Medulla oblongata (tissue), 1 donor: ENCODE measurements around the gene TMEM187.

Experiments used
- DNase-seq: peaks from one replicate; pipeline ENCODE4 v3.0.0-alpha.2; 2015; ENCODE audit errors: extremely low spot score

Gene TMEM187

DNA sequence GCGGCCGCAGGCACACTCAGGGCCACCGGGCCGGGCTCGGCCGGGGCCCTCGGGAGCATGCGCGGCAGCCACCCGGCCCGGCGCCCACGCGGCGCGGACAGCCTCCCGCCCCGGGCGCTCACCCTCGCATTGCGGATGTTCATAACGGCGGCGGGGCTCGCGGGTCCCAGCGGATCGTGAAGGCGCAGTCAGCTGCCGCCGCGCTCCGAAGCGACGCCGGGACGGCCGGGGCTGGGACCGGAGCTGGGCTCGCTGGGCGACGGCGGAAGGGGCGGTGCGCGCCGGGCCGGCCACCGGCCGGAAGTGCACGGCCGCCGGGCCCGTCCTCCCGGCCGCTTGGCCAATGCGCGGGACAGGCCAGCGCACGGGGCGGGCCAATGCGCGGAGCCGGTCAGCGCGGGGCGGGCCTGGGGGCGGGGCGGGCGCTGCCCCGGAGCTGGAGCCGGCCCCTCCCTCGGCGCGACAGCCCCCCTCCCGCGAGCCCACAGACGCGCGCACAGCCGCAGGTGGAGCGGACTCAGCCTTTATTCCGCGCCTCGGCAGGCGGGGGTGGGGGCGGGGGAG, 37.7 kb upstream of the TMEM187 start, which contains the start of gene NAA10:
NAA10 (minus strand) TSS at position 276 of the 564 bp plus-strand sequence; CDS start at position 143, 133 bp downstream.
- peak; percentile 58 for DNase-seq

DNA sequence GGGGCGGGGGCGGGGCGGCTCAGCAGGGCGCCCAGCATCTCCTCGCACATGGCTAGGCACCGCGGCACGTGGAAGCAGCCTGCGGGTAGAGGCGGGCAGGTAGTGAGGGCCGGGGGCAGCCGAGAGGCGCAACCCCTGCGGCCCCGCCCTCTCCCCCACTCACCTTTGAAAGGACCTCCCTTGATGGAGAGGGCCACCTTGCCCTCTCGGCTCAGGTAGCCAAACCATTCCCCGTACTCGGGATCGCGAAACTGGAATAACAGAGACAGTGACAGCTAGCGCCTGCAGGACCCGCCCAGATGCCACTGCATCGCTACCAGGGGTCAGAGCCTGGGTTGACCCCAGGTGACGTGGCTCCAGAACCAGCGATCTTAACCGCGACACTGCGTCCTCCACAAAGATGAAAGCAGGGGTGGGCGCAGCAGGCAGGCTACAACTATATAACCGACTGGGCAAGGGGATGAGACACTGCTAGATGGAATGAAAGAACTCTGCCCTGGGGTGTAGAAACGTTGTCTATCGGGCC, 37.2 kb upstream of the TMEM187 start:
- no peak for DNase-seq

DNA sequence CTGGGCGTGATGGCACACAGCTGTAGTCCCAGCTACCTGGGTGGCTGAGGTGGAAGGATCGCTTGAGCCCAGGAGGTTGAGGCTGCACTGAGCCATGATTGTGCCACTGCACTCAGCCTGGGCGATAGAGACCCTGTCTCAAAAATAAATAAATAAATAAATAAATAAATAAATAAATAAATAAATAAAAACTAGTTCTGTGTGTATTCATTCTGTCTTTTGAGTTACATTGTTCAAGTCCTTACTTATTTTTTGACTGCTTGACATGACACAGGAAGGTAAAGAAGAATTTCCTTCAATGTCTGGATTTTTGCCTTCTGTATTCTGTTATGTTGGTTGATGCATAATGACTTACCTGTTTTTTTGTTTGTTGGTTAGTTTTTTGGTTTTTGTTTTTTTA, 35.5 kb upstream of the TMEM187 start:
- DNase-seq, result no peak

DNA sequence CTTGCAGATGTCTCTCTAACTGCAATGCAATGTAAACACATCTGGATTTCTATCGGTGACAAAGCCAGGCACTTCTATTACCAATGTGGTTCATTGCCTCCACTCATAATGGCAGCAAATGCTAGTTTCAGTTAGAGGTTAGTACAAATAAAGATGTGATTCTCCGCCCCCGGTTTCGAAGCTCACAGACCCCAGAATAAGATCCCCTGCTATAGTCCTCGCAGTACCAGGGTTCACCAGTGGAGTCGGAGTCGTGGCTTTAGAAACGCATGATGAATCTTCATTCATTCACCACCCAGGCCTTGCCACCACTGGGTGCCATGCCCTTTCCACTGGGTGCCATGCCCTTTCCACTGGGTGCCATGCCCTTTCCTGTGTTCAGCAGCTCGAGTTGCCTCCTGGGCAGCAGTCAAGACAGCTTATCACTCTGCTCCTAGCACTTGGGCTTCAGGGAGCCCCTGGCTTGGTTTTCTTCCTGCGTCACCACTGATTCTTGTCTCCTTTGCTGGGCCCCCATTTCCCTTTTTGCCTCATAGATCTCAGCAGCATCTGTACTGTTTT, 34.2 kb upstream of the TMEM187 start:
- DNase-seq, result no peak

DNA sequence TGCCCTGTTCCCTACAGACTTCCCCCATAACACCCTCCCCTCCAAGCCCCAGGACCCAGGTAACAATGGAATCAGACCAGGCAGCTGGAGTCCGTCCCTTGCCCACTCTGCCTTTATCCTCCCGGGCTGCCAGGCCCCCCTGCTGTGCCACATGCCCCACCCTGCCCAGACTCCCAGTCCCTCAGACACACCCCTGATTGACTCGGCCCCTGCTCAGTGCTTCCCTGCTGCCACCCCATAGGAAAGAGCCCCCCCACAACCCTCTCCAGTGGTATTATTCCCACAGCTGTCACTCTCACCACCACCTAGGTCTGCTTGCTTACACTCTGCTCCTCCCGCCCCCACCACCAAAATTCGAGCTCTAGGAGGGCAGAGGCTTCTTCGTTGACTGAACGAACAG, 33.0 kb upstream of the TMEM187 start:
- DNase-seq, result no peak

DNA sequence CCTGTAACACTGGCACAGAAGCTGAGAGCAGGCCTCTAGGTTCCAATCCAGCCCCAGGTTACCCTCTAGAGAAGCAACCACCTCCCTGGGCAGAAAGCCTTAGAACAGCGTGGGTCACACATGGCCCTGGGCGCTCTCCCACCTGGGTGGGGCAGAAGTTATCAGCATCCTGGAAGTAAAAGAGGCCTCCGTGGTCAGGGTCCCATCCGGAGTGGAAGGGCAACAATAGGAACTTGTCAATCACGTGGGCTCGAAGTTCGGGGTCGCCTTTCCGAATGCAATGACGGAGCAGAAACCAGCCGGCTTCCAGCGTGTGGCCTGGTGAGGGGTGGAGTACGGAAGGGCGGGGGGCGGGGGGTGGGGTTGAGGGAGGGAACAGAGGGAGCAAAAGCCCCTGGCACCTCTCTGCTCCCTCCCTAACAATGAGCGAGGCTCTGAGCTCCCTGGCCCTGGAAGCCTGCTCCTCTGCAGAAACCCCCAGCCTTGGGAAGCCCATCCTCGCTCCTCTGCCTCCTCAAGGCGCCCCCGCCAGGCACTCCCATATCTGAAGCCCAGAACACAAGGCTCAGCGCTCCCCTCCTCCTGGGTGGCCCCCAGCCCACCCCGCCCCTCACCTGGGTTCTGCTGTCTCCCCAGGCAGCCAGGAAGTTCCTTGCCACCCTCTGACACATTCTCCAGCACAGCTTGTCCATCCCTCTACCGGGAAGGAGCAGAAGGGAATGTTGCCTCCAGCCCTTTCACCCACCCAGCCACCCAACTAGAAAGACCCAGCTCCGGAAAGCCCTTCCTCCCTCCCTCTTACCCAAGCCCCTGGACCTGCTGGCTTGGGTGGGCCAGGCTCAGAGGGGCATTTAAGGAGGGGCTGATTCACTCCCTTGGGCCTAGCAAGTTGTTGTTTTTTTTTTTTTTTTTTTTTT, 31.0 kb upstream of the TMEM187 start:
- DNase-seq, result no peak

DNA sequence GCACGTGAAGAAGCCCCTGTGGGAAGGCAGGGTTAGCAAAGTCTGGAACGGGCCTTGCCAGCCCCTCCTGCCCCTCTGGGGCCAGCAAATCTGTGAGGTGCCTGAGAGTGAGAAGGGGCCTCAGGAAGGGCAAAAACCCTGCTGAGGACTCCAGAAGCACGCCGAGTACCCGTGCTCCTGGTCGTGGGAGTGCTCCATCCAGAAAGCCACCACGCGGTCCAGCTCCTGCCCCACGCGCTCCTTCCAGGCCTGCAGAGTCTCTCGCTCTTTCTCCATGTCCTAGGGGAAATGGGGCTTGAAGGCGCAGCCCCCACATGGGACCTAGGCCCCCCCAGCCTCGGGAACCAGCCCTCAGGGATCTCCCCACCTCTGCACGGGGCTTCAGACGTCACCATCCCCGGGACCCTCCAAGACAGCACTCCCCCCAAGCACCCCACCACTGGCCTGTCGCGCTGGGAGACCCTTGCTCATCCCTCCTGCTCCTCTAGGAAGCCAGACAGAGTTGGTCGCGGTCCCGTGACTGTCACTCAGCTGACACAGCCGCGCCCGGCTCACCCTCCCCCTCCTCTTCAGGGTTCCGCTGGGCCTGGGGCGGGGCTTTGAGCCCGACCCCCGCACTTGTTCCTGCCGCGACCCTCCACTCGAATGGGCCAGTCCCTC, 28.3 kb upstream of the TMEM187 start, which contains the start of gene RENBP:
RENBP (minus strand) TSS at position 504 of the 660 bp plus-strand sequence; CDS start at position 471, 33 bp downstream.
- peak; percentile 59 for DNase-seq

DNA sequence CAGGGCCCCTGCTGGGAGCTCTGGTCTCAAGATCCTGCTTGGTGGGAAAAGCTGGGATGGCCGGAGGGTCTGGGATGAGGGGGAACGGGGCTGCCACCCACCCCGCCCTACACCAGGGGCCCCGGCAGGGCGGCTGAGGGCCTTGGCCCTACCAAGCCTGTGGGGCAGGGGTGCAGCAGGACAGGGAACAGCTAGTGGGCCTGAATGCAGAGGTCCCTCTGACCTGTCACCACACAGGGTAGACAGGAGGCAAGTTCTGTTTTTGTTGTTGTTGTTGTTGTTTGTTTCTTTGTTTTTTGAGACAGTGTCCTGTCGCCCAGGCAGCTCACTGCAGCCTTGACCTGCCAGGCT, 27.8 kb upstream of the TMEM187 start:
- DNase-seq, result no peak

DNA sequence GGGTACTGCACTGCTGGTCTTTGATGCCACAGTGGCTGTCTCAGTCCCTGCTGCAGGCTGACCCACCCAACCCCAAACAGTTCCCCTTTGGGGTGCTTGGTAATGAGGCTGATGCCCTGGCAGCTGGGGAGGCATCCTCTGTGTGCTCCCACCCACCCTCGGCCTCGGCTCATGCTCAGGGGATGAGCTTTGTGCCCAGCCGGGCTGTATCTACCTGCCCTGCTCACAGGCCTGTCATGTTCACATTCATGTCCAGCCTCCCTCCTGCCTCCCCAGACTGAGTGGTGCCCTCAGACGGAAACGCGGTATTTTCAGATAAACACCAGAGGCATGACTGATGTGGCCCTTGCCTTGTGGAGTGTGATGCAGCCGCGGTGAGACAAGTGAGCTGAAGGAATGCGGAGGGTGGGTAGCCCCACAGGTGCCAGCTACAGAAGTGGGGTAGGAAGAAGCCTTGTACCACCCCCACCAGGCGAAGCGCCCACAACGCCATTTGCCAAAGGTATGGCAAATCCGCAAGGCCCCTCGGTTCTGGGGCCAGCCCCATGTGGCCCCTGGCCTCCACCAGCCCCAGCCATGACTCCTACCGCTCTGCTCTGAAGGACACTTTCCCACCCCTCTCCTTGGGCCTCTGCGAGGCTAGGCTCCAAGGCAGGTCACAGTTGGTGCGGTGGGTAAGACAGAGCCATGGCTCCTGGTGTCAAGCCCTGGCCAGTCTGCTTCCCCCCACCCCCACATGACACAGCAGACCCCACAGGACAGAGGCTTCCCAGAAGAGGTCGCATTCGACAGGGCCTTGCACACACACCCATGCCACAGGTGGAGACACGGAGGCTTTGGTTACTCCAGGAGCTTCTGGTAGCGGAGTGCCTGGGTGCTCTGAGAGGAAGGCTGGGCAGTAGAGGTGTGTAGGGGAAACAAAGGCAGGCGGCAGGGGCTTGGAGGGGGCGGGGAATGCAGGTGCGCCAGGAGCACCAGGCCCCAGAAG, 26.3 kb upstream of the TMEM187 start:
- DNase-seq, result no peak

DNA sequence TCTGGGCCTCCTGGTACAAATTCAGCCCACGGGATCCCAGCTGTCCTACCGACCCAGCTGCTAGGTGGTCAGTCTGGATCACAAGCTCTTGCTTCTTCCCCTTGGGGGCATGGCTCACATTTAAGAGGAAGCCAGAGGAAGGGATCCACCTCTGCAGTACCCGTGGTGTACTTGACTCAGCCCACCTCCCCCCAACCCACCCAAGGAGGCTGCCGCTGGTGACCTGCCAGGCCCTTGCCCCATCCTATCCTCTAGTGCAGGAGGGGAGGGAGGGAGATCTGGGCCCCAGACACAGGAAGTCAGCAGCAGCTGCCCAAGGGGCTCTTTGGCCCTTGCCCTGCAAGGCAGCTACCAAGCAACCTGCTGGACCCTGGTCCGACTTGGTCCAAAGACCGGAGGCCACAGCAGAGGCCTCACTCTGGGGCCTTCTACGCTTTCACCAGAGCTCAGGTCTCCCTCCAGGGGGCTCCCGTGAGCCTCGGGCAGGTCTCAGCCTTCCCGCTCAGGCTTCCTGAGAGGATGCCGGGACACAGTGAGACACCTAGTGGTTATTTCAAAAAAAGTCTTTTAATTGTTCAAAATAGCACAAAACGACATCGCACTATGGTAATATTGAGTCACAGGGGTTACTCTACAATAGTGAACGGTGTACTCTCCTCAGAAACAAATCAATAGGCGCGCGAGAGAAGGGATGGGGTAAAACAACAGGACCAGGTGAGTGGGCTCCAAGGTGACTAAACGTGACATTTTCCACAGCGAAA, 25.4 kb upstream of the TMEM187 start:
- peak; percentile 75 for DNase-seq

DNA sequence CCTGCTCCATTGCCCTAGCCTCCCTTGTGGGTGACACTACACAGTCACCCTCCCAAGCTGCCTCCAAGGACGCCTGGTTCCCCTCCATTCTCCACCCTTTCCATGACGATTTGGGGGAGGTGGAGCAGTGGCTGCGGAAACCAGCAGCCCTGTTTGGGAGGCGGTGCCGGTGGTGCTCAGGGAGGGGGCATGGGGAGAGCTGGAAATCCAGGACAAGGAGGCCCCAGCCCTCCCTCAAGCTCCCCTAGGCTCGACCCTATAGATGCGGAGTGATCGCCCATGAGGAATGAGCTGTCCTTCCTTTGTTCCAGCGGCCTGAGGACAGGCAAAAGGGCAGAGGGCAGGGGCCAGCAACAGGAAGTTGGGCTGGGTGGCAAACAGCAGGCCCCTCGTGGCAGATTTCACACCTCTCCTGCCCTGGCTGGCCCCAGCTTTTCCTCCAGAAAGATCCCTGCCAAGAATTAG, 24.5 kb upstream of the TMEM187 start:
- DNase-seq, result no peak

DNA sequence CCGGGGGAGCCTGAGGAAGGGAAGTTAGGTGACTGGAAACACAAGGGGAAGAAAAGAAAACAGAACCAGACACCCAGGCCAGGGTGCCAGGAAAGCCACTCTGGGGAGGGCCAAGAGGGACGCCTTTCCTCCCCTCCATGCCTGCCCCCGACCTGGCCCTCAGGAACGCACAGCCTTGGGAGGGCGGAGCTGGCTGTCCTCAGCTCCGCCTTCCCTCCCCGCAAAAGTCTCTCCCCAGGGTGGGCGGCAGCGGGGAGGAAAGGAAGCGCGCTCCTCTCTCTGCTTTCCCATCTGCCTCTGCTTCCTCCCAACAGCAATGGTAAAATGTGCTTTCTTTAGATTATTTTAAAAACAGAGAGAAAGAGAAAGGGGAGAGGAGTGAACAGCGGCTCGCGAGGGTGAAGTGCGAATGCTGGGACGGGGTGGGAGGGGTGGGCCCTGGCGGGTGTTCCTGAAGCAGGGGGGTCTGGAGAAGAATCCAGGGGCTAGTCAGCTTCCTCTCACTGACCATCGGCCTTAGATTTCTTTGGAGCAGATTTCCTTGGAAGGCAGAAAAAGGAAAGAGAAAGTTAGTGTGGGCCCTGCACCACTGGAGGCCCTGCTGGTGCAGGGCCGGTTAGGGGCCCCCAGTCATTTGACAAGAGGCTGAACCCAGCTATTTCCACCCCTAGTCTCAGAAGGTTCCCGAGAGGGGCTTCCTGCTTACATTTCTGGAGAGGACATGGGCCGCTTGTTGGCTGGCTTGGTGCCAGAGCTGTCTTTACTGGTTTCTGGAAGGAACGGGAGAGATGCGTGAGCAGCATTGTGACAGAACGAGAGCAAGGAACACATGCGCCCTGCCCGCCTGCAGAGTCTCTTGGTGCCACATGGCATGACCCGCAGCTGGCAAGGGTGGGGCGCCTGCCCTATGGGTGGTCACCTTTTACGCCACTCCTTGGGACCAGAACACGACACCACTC, 23.4 kb upstream of the TMEM187 start:
- no peak for DNase-seq

DNA sequence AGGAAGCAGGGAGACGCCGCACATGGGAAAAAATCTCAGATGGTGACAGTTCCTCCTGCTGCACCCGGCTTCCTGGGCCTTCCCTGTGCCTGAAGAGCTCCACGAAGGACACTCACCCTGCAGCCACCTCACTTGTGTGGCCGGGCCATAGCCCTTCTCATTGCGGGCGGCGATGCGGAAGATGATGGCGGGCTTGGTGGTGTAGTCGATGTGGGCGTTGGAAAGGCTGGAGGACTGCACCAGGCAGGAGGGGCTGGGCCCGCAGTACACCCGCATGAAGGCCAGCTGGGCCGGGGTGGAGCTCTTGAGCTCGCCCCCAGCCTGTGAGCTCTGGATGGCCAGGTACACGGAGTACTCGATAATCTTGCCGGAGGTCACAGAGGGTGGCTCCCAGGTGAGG, 22.4 kb upstream of the TMEM187 start:
- no peak for DNase-seq

DNA sequence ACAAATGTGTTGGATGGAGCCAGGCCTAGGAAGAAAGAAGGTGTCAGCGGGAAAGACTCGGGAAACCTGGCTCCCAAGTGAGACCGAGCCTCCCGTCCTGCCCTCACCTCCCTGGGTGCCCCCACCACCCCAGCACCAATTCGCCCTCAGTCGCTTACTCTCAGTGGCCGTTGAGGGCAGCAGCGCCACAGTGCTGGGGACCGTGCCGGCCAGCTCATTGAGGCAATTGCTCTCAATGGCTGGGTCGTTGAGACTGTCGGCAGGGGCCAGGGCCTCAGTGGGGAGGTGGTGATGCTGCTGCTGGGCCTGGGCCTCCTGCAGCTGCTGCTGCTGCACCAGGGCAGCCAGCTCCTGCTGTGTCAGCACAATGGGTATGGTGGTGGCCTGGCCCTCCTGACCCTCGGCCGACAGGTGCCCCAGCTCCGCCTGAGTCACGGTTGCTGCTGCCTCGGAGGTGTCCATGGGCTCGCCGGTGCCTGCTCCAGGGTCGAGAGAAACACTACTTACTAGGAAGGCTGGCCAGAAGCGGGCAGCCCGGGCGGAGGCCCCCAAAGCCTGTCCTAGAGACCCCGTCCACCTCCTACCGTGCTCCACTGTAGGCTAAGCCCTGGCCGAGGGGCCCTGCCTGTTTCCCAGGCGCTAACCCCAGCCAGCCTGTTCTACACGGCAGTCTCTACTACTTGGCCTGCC, 20.7 kb upstream of the TMEM187 start:
- no peak for DNase-seq

DNA sequence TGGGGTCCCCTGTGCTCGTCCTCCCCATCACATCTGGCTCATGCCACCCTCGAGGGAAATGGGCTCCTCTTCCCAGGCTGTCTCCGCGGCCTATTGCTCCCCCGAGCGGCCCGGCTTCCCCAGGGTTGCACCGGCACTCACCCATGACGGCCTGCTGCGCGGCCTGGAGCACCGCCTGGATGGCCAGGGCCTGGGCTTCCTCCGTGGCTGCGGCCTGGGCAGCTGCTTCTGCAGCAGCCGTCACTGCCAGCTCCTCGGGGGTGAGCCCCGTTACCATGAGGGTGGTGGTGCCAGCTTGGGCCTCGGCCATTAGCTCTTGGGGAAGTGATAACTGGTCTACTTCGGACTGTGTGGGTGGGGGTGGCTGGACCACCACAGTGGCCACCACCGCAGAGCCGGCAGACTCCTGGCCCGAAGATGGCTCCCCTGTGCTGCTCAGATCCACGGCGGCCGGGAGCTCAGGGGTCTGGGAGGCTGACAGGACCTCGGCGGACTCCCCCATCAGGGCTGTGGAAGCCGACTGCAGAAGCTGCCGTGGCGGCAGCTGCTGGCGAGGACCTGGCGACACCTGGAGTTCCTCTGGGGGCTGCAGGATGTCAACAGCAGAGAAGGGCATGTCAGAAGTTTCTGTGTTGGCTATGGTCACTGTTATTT, 20.1 kb upstream of the TMEM187 start:
- DNase-seq, result no peak

DNA sequence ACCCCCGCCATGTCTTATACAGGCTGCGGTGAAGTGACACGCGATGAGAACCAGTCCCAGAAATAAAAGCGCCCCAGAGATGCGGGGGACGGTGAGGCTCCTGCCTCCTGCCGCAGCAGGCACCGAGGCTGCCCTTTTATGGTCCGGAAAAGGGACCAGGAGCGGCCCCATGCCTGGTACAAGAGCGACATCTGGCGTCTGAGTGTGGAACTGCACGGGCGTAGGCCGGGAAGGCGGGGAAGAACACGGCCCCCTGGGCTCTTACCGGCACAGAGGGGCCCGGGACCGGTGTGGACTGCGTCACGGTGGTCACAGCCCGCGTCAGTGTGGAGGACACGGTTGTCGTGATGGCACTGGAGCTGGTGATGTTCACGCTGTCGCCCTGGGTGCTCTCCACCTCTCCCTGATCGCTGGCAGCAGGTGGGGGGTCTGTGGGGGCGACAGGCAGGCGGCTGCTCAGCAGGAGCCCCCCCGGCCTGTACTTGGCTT, 19.2 kb upstream of the TMEM187 start:
- peak; percentile 57 for DNase-seq

DNA sequence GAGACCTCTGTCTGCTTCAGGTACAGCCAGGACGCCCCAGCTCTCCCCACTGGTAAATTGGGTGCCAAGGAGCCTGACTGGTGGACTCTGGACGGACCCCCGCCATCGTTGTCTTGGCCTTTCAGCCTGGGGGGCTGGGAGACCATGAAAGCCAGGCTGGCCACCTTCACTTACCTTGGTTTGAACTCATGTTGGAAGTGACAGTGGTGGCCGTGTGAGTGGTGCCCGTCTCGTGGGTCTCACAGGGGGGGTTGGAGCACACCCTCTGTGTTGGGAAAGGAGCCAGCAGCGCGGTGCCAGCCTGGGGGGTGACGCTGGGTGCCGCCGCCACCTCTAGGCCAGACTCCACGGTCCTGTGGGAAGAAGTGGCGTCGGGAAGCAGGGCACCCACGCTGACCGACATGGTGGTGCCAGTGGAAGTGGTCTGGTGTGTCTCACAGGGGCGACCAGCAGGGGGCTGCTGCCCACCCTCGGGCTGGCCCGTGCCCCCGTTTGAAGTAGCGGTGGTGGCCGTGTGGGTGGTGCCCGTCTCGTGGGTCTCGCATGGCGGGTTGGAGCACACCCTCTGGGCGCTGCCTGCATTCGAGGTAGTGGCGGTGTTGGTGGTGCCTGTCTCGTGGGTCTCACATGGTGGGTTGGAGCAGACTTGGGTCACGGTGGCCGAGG, 18.5 kb upstream of the TMEM187 start:
- no peak for DNase-seq
